Smooth muscle cell (in vitro differentiated cells): ENCODE data around the gene GPR37L1. TPM values are rescaled to one million over a fixed set of nuclear protein-coding genes. Genes with fewer than 3 reads are reported as not detected.

ENCODE experiments used
- DNase-seq: peaks from one replicate; lab custom pipeline; 2025; ENCODE audit not compliant: unreplicated experiment; lab: John Stamatoyannopoulos, UW
- H2AFZ ChIP-seq: fragments of 200-600 bp; sonication (generic); 2 replicates; pipeline ENCODE4 v1.6.0; 2016; ENCODE audit warnings: antibody characterized with exemption, low read depth, mild to moderate bottlenecking
- H3F3A ChIP-seq: fragments of 200-600 bp; sonication (generic); 2 replicates; pipeline ENCODE4 v1.6.0; 2017; ENCODE audit warnings: antibody characterized with exemption, low read depth
- H3K27ac ChIP-seq: fragments of 200-600 bp; sonication (generic); 2 replicates; pipeline ENCODE4 v1.5.1; 2016; ENCODE audit warnings: low read depth, mild to moderate bottlenecking
- H3K27me3 ChIP-seq: fragments of 200-600 bp; sonication (generic); 2 replicates; pipeline ENCODE4 v1.6.1; 2016; ENCODE audit warnings: low read depth, mild to moderate bottlenecking
- H3K36me3 ChIP-seq: fragments of 200-600 bp; sonication (generic); 2 replicates; pipeline ENCODE4 v1.5.1; 2016; ENCODE audit warnings: low read depth
- H3K4me1 ChIP-seq: fragments of 200-600 bp; sonication (generic); 2 replicates; pipeline ENCODE4 v1.5.1; 2016; ENCODE audit warnings: low read depth
- H3K4me2 ChIP-seq: fragments of 200-600 bp; sonication (generic); 2 replicates; pipeline ENCODE4 v1.6.0; 2016; ENCODE audit warnings: mild to moderate bottlenecking
- H3K4me3 ChIP-seq: fragments of 200-600 bp; sonication (generic); 2 replicates; pipeline ENCODE4 v1.5.1; 2016; ENCODE audit warnings: mild to moderate bottlenecking
- H3K79me2 ChIP-seq: fragments of 200-600 bp; sonication (generic); 2 replicates; pipeline ENCODE4 v1.6.0; 2016; ENCODE audit warnings: low read depth, mild to moderate bottlenecking
- H3K9ac ChIP-seq: fragments of 200-600 bp; sonication (generic); 2 replicates; pipeline ENCODE4 v1.6.0; 2016; ENCODE audit warnings: low read depth
- H3K9me3 ChIP-seq: fragments of 200-600 bp; sonication (generic); replicated peaks from 2 replicates; pipeline ENCODE4 v1.5.1; 2016; ENCODE audit warnings: low read depth
- H4K20me1 ChIP-seq: fragments of 200-600 bp; sonication (generic); 2 replicates; pipeline ENCODE4 v1.6.0; 2016; ENCODE audit warnings: low read depth
- CTCF ChIP-seq: fragments of 200-600 bp; sonication (generic); IDR thresholded peaks from 2 replicates; pipeline ENCODE4 v1.5.1; 2017; ENCODE audit warnings: borderline replicate concordance, mild to moderate bottlenecking, antibody characterized with exemption; ENCODE audit not compliant: insufficient read depth, poor library complexity, severe bottlenecking
- WGBS: methylation state at CpG from one replicate; pipeline ENCODE4 v1.1.7; 2016; ENCODE audit warnings: low lambda C conversion rate; 5-methylcytosine and 5-hydroxymethylcytosine counted together
- polyA plus RNA-seq: library from polyadenylated mRNA; unstranded; fragments of >200 nt; fragmentation: Nextera tagmentation; extraction: Ambion mirVana; gene quantifications from 2 replicates; pipeline ENCODE4 v1.2.1, GENCODE V29; 2016
- total RNA-seq: library from RNA; depleted of rRNA; stranded (reverse); fragments of >200 nt; gene quantifications from 2 replicates; pipeline ENCODE4 v1.2.3, GENCODE V29; 2014

The GPR37L1 gene
- total and polyA plus RNA-seq, 2 experiments from 2014 or later = not detected

GRCh38 chr1:202084791-202085681 lies 37.7 kb upstream of the GPR37L1 start:
- H3K79me2 ChIP-seq = no peaks in the 10 kb centered on the region
- H3K27me3 ChIP-seq = no peaks in the 10 kb centered on the region
- peaks cover 13% of the 10 kb centered on the region for H3K4me1 ChIP-seq
- no peaks in the 10 kb centered on the region for H3K36me3 ChIP-seq
- H4K20me1 ChIP-seq = no peaks in the 10 kb centered on the region
- no peak overlapping the region for H2AFZ ChIP-seq
- no peak overlapping the region for H3K27ac ChIP-seq
- WGBS = 51% methylated on average over 14 of the region's 16 CpGs
- H3F3A ChIP-seq = no peaks in the 10 kb centered on the region
- H3K4me3 ChIP-seq = no peak overlapping the region
- H3K9me3 ChIP-seq = no peaks in the 10 kb centered on the region
- TF ChIP-seq CTCF = no peak
- H3K4me2 ChIP-seq = no peak overlapping the region
- no peak overlapping the region for H3K9ac ChIP-seq
- no peak for DNase-seq

GRCh38 chr1:202085682-202086373 lies 36.9 kb upstream of the GPR37L1 start:
- Histone ChIP-seq H3K4me2 (no peak overlapping the region), H3K9ac (no peak overlapping the region), H3K79me2 (no peaks in the 10 kb centered on the region), H2AFZ (no peak overlapping the region), H3K9me3 (no peaks in the 10 kb centered on the region), H3K4me3 (no peak overlapping the region), H3K4me1 (peaks cover 13% of the 10 kb centered on the region), H3K27me3 (no peaks in the 10 kb centered on the region), H3K36me3 (no peaks in the 10 kb centered on the region), H4K20me1 (no peaks in the 10 kb centered on the region), H3F3A (no peaks in the 10 kb centered on the region), H3K27ac (no peak overlapping the region)
- TF ChIP-seq CTCF = no peak
- no peak for DNase-seq
- 68% methylated on average over 7 of the region's 7 CpGs for WGBS

GRCh38 chr1:202086579-202087350 lies 36.0 kb upstream of the GPR37L1 start:
- TF ChIP-seq CTCF = no peak
- H4K20me1 ChIP-seq = no peaks in the 10 kb centered on the region
- H3K79me2 ChIP-seq = no peaks in the 10 kb centered on the region
- no peak overlapping the region for H3K4me3 ChIP-seq
- no peaks in the 10 kb centered on the region for H3K9me3 ChIP-seq
- no peak for DNase-seq
- H3K4me1 ChIP-seq = peaks cover 13% of the 10 kb centered on the region
- WGBS = 55% methylated on average over 6 of the region's 7 CpGs
- H2AFZ ChIP-seq = no peak overlapping the region
- H3K27ac ChIP-seq = no peak overlapping the region
- no peaks in the 10 kb centered on the region for H3K36me3 ChIP-seq
- H3K4me2 ChIP-seq = no peak overlapping the region
- no peak overlapping the region for H3K9ac ChIP-seq
- H3F3A ChIP-seq = no peaks in the 10 kb centered on the region
- no peaks in the 10 kb centered on the region for H3K27me3 ChIP-seq
